HEK293 (cell line): ENCODE results near the gene SLC30A4.

Experiments
- CTCF ChIA-PET: fragments of 350-600 bp; formaldehyde crosslinking; extraction: SDS; loops from one replicate; lab custom pipeline; 2021; ENCODE audit warnings: antibody characterized with exemption; lab: Yijun Ruan, JAX
- POLR2A ChIA-PET: fragments of 300-600 bp; formaldehyde crosslinking; extraction: SDS; loops from one replicate; lab custom pipeline; 2020; ENCODE audit warnings: antibody characterized with exemption, inconsistent platforms; lab: Yijun Ruan, JAX
- H3K27ac ChIP-seq: fragments of 200-500 bp; sonication (Bioruptor generic); 2 replicates; pipeline ENCODE4 v1.5.1; 2014; ENCODE audit warnings: low read depth, low read length, control low read depth, inconsistent platforms; ENCODE audit errors: extremely low read depth
- H3K36me3 ChIP-seq, 2 experiments: fragments of 200-500 bp in 1 of 2; sonication (Bioruptor generic) in 1 of 2; 1 replicate in 1 of 2; 2 replicates in 1 of 2; pipeline ENCODE4 v1.5.1; 2014 to 2017; ENCODE audit warnings: inconsistent platforms in 2 of 2, low read length in 2 of 2; ENCODE audit not compliant: control insufficient read depth in 2 of 2, insufficient read depth in 1 of 2
- H3K4me1 ChIP-seq: fragments of 200-500 bp; sonication (Bioruptor generic); 2 replicates; pipeline ENCODE4 v1.5.1; 2014; ENCODE audit warnings: mild to moderate bottlenecking, low read length, inconsistent platforms; ENCODE audit not compliant: control insufficient read depth, insufficient read depth
- H3K4me3 ChIP-seq: 2 replicates; pipeline ENCODE4 v1.5.1; 2011; ENCODE audit warnings: low read depth, mild to moderate bottlenecking, control low read depth, low read length, moderate library complexity
- H3K9me3 ChIP-seq: fragments of 200-500 bp; sonication (Bioruptor generic); 2 replicates; pipeline ENCODE4 v1.5.1; 2014; ENCODE audit warnings: low read depth, low read length, inconsistent platforms; ENCODE audit not compliant: control insufficient read depth, insufficient read depth
- GFI1B ChIP-seq: fragments of 450-650 bp; formaldehyde crosslinking; IDR thresholded peaks from 2 replicates; pipeline ENCODE4 v1.5.1; 2016; ENCODE audit warnings: missing biosample characterization, missing genetic modification characterization
- HOXA7 ChIP-seq: sonication (generic); formaldehyde crosslinking; IDR thresholded peaks from 2 replicates; pipeline ENCODE4 v1.8.1; 2022; ENCODE audit warnings: missing genetic modification reagents, borderline replicate concordance
- IKZF3 ChIP-seq: fragments of 450-650 bp; IDR thresholded peaks from 2 replicates; pipeline ENCODE4 v1.5.0; 2018; ENCODE audit warnings: missing biosample characterization, mild to moderate bottlenecking, missing genetic modification characterization, moderate library complexity
- KLF8 ChIP-seq: fragments of 450-650 bp; formaldehyde crosslinking; IDR thresholded peaks from 2 replicates; pipeline ENCODE4 v1.5.1; 2016; ENCODE audit warnings: missing biosample characterization, missing genetic modification characterization
- MEIS1 ChIP-seq: sonication (generic); formaldehyde crosslinking; IDR thresholded peaks from 2 replicates; pipeline ENCODE4 v1.8.1; 2022; ENCODE audit warnings: missing genetic modification reagents, mild to moderate bottlenecking, borderline replicate concordance
- MYNN ChIP-seq: fragments of 450-650 bp; formaldehyde crosslinking; IDR thresholded peaks from 2 replicates; pipeline ENCODE4 v1.5.1; 2016; ENCODE audit warnings: missing biosample characterization, missing genetic modification characterization, borderline replicate concordance
- PRDM4 ChIP-seq: fragments of 450-650 bp; formaldehyde crosslinking; IDR thresholded peaks from 2 replicates; pipeline ENCODE4 v1.5.1; 2017; ENCODE audit warnings: missing biosample characterization, missing genetic modification characterization
- WT1 ChIP-seq: fragments of 450-650 bp; formaldehyde crosslinking; IDR thresholded peaks from 2 replicates; pipeline ENCODE4 v1.5.1; 2016; ENCODE audit warnings: missing biosample characterization, missing genetic modification characterization
- ZBTB1 ChIP-seq: fragments of 450-650 bp; formaldehyde crosslinking; IDR thresholded peaks from 2 replicates; pipeline ENCODE4 v1.5.1; 2016; ENCODE audit warnings: missing biosample characterization, missing genetic modification characterization
- ZBTB44 ChIP-seq: fragments of 450-650 bp; IDR thresholded peaks from 2 replicates; pipeline ENCODE4 v1.5.1; 2018; ENCODE audit warnings: missing biosample characterization, mild to moderate bottlenecking, missing genetic modification characterization
- ZNF10 ChIP-seq: fragments of 450-650 bp; formaldehyde crosslinking; IDR thresholded peaks from 2 replicates; pipeline ENCODE4 v1.5.1; 2017; ENCODE audit warnings: missing biosample characterization, missing genetic modification characterization
- ZNF155 ChIP-seq: fragments of 450-650 bp; formaldehyde crosslinking; IDR thresholded peaks from 2 replicates; pipeline ENCODE4 v1.5.1; 2016; ENCODE audit warnings: missing biosample characterization, missing genetic modification characterization
- ZNF280C ChIP-seq: fragments of 450-650 bp; formaldehyde crosslinking; IDR thresholded peaks from 2 replicates; pipeline ENCODE4 v1.5.1; 2016; ENCODE audit warnings: missing biosample characterization, missing genetic modification characterization
- ZNF302 ChIP-seq: fragments of 450-650 bp; formaldehyde crosslinking; IDR thresholded peaks from 2 replicates; pipeline ENCODE4 v1.5.1; 2016; ENCODE audit warnings: missing biosample characterization, missing genetic modification characterization, low read depth
- ZNF416 ChIP-seq: fragments of 450-650 bp; formaldehyde crosslinking; IDR thresholded peaks from 2 replicates; pipeline ENCODE4 v1.5.1; 2016; ENCODE audit warnings: missing biosample characterization, missing genetic modification characterization
- ZNF473 ChIP-seq: fragments of 450-650 bp; formaldehyde crosslinking; IDR thresholded peaks from 2 replicates; pipeline ENCODE4 v1.5.1; 2017; ENCODE audit warnings: missing biosample characterization, missing genetic modification characterization
- ZNF76 ChIP-seq: fragments of 450-650 bp; formaldehyde crosslinking; IDR thresholded peaks from 2 replicates; pipeline ENCODE4; 2016; ENCODE audit warnings: low read depth, missing biosample characterization, missing genetic modification characterization, borderline replicate concordance
- ZSCAN16 ChIP-seq: fragments of 450-650 bp; formaldehyde crosslinking; IDR thresholded peaks from 2 replicates; pipeline ENCODE4 v1.5.1; 2016; ENCODE audit warnings: missing biosample characterization, missing genetic modification characterization

Gene SLC30A4

GRCh38 chr15:45451265-45451664 lies 71.3 kb downstream of the SLC30A4 start (continued):
- TF ChIP-seq ZBTB1 (tag by site-specific recombination) (no peak), ZNF10 (tag by site-specific recombination) (no peak)

GRCh38 chr15:45449916-45450867 lies 72.4 kb downstream of the SLC30A4 start:
- CTCF ChIA-PET = interaction anchor here (0.5 to 1.3 kb wide), 3 partner anchors 21 to 289 kb away, joined by 3 to 4 read pairs (median 3); no protein-coding TSS in a partner anchor

GRCh38 chr15:45449395-45449794 lies 73.2 kb downstream of the SLC30A4 start:
- peaks cover 6% of the 10 kb centered on the region for H3K4me1 ChIP-seq
- ChIA-PET CTCF (interaction anchor here (1.3 kb wide), 1 partner anchor 20 kb away, joined by 4 read pairs; no protein-coding TSS in a partner anchor), POLR2A (no interaction called here)

More at GRCh38 chr15:45449916-45450867, 72.4 kb downstream of the SLC30A4 start:
- POLR2A ChIA-PET = no interaction called here
- H3K36me3 ChIP-seq = no peaks in the 10 kb centered on the region
- TF ChIP-seq ZNF76 (tag by site-specific recombination) = no peak
- no peak for TF ChIP-seq ZNF155 (tag by site-specific recombination)
- no peak for TF ChIP-seq WT1 (tag by site-specific recombination)
- no peak for TF ChIP-seq ZNF473
- TF ChIP-seq, all 188 proteins: peak for 0
- Histone ChIP-seq H3K4me3 (no peak overlapping the region), H3K4me1 (peaks cover 5% of the 10 kb centered on the region), H3K9me3 (no peaks in the 10 kb centered on the region), H3K27ac (no peak overlapping the region)

More at GRCh38 chr15:45449395-45449794, 73.2 kb downstream of the SLC30A4 start:
- TF ChIP-seq ZNF416 (tag by site-specific recombination) (no peak), PRDM4 (no peak), KLF8 (no peak), ZBTB44 (no peak), GFI1B (tag by site-specific recombination) (no peak), ZNF280C (tag by site-specific recombination) (no peak), HOXA7 (no peak), IKZF3 (tag by site-specific recombination) (no peak), MEIS1 (CRISPR knock-in tag) (no peak), ZSCAN16 (tag by site-specific recombination) (no peak), ZNF302 (no peak), MYNN (tag by site-specific recombination) (no peak)
- H3K36me3 ChIP-seq = no peaks in the 10 kb centered on the region
- H3K9me3 ChIP-seq = no peaks in the 10 kb centered on the region
- H3K4me3 ChIP-seq = no peak overlapping the region
- H3K27ac ChIP-seq = no peak overlapping the region
